Activated CD4-positive, alpha-beta T cell treated with anti-CD3 and anti-CD28 coated beads for 4 hours (primary cell): ENCODE data around the gene PRKG1.
"Not testable (repeated sequence)": the region's sequence is repeated elsewhere in the genome, so short reads cannot be mapped to it uniquely, and the experiment has no call there.

Experiments
- DNase-seq, 2 donors: peaks; one replicate each; pipeline ENCODE4 v3.0.0-alpha.2; 2020

Gene PRKG1

GRCh38 chr10:51980752-51981151 lies 906.5 kb downstream of the PRKG1 start:
- DNase-seq: no peak

- no peak for DNase-seq
Observed at GRCh38 chr10:51981731-51982130, 907.4 kb downstream of the PRKG1 start.

- no peak for DNase-seq
Observed at GRCh38 chr10:51983481-51983880, 909.2 kb downstream of the PRKG1 start.

- DNase-seq: no peak
Observed at GRCh38 chr10:51985336-51985735, 911.0 kb downstream of the PRKG1 start.

GRCh38 chr10:51986516-51986915 lies 912.2 kb downstream of the PRKG1 start:
- DNase-seq: no peak

- DNase-seq: no peak
Observed at GRCh38 chr10:51993475-51993874, 919.2 kb downstream of the PRKG1 start.

GRCh38 chr10:51999096-51999495 lies 924.8 kb downstream of the PRKG1 start:
- no peak for DNase-seq

- DNase-seq: no peak
Observed at GRCh38 chr10:52004342-52004949, 930.2 kb downstream of the PRKG1 start.

GRCh38 chr10:52007091-52007490 lies 932.8 kb downstream of the PRKG1 start:
- no peak for DNase-seq

GRCh38 chr10:52011118-52011517 lies 936.8 kb downstream of the PRKG1 start:
- no peak for DNase-seq

- no peak for DNase-seq
Observed at GRCh38 chr10:52019077-52019555, 944.8 kb downstream of the PRKG1 start.

- no peak for DNase-seq
Observed at GRCh38 chr10:52019656-52020055, 945.4 kb downstream of the PRKG1 start.

- no peak for DNase-seq
Observed at GRCh38 chr10:52020173-52020572, 945.9 kb downstream of the PRKG1 start.

- no peak for DNase-seq
Observed at GRCh38 chr10:52020702-52021101, 946.4 kb downstream of the PRKG1 start.

- DNase-seq: no peak
Observed at GRCh38 chr10:52027055-52027705, 952.9 kb downstream of the PRKG1 start.

- DNase-seq: no peak
Observed at GRCh38 chr10:52028523-52028858, 954.2 kb downstream of the PRKG1 start.

GRCh38 chr10:52029628-52030027 lies 955.3 kb downstream of the PRKG1 start:
- DNase-seq: no peak

- no peak for DNase-seq
Observed at GRCh38 chr10:52030051-52030790, 955.9 kb downstream of the PRKG1 start.

- no peak for DNase-seq
Observed at GRCh38 chr10:52030975-52031374, 956.7 kb downstream of the PRKG1 start.

- no peak for DNase-seq
Observed at GRCh38 chr10:52031771-52032170, 957.5 kb downstream of the PRKG1 start.

GRCh38 chr10:52032681-52033629 lies 958.7 kb downstream of the PRKG1 start:
- DNase-seq: no peak

- DNase-seq: not testable (repeated sequence)
Observed at GRCh38 chr10:52039002-52039793, 964.9 kb downstream of the PRKG1 start.
